Heart right ventricle (tissue), 16 donors: Measurements from ENCODE around the gene BCAM. TPM values are rescaled to one million over a fixed set of nuclear protein-coding genes. Genes with fewer than 3 reads are reported as not detected.

Source experiments
- ATAC-seq, 8 donors: fragments of 200-7000 bp; cut with Tn5 transposase; one replicate each; pipeline ENCODE4 v1.9.1; 2020; ENCODE audit warnings: mild to moderate bottlenecking in 8 of 8, moderate library complexity in 8 of 8, moderate number of reproducible peaks in 1 of 8
- DNase-seq, 2 donors: peaks; one replicate each; pipeline ENCODE4 v3.0.0-alpha.2; 2020
- H3K27ac ChIP-seq, 10 donors: fragments of 200-600 bp; sonication (generic) in 2 of 10; one replicate each; pipeline versions ENCODE4 v1.5.0 to v1.8.0; 2020 to 2022; ENCODE audit warnings: mild to moderate bottlenecking in 3 of 10
- H3K27me3 ChIP-seq, 7 donors: fragments of 200-600 bp; one replicate each; pipeline ENCODE4 v1.8.0; 2021 to 2022; ENCODE audit warnings: mild to moderate bottlenecking in 2 of 7
- H3K36me3 ChIP-seq, 9 donors: fragments of 200-600 bp; sonication (generic) in 1 of 9; one replicate each; pipeline versions ENCODE4 v1.5.0 to v1.8.0; 2020 to 2022; ENCODE audit warnings: mild to moderate bottlenecking in 2 of 9
- H3K4me1 ChIP-seq, 9 donors: fragments of 200-600 bp; sonication (generic) in 1 of 9; one replicate each; pipeline versions ENCODE4 v1.5.0 to v1.8.0; 2020 to 2022; ENCODE audit warnings: mild to moderate bottlenecking in 4 of 9
- H3K4me3 ChIP-seq, 10 donors: fragments of 200-600 bp; sonication (generic) in 2 of 10; one replicate each; pipeline versions ENCODE4 v1.5.0 to v1.8.0; 2020 to 2022; ENCODE audit warnings: mild to moderate bottlenecking in 7 of 10, moderate library complexity in 2 of 10
- H3K9me3 ChIP-seq, 11 donors: fragments of 200-600 bp in 10 of 11; sonication (generic) in 2 of 11; one replicate each; pipeline versions ENCODE4 v1.5.0 to v1.8.0; 2013 to 2022; ENCODE audit warnings: mild to moderate bottlenecking in 2 of 11, control low read depth in 1 of 11, moderate library complexity in 1 of 11
- WGBS, 2 donors: extraction: QIAGEN DNeasy Blood & Tissue Kit; methylation state at CpG; one replicate each; pipeline ENCODE4 v1.1.7; 2013; ENCODE audit warnings: inconsistent platforms in 1 of 2; 5-methylcytosine and 5-hydroxymethylcytosine counted together
- intact Hi-C, 10 donors: fragments of 100-400 bp; cut with DNase I; formaldehyde crosslinking; loops; one replicate each; pipeline versions ENCODE4 v1.11.1 to v1.14.2; 2022
- polyA plus RNA-seq, 2 donors: library from polyadenylated mRNA; stranded (reverse); fragments of 200-250 nt; gene quantifications; one replicate each; pipeline ENCODE4 v1.2.3, GENCODE V29; 2013
- total RNA-seq, 10 donors: library from RNA; stranded (reverse); fragmentation: NEBNext Ultra II Directional in 3 of 10; extraction: Animal tissue kit (Norgen Biotek cat#: 25700) in 3 of 10; gene quantifications; one replicate each; pipeline versions ENCODE4 v1.2.1 to v1.2.4, GENCODE V29; 2021 to 2023
- TF ChIP-seq, protein P1 (sequence below), 9 donors: fragments of 200-600 bp; sonication (generic) in 2 of 9; IDR thresholded peaks; one replicate each; pipeline versions ENCODE4 v1.5.0 to v1.8.0; 2021 to 2022; ENCODE audit warnings: antibody characterized with exemption in 9 of 9, mild to moderate bottlenecking in 5 of 9, moderate library complexity in 1 of 9
- donor health status: Arrhythmogenic right ventricular cardiomyopathy.
- donor health status: ischemic (EF 13 %, LVEDD 7.1; RV severe dilation, severe dysfunction).
- donor health status: healthy with polysubstance abuse.
- donor health status: DM: no; HTN: yes; CAD: no.
- donor health status: DM: no; HTN: no; CAD: no.
- donor health status: ischemic (EF 25% LVEDD 6.9; RV normal size, moderate dysfunction).
- donor health status: ischemic (EF 25% LVEDD 5.7; RV mildly dilated, moderate dysfunction).
- donor health status: healthy.
- donor health status: DM: yes; HTN: yes; CAD: no.
- donor health status: Ischemic cardiomyopathy.
- donor health status: ischemic (EF 35%, LVEDD 5.7; RV mildly dilated, moderate dysfunction).
- donor health status: nonischemic (EF 11% LVEDD 7.7; RV severe dilation, severe dysfunction).
- donor health status: DM: yes; HTN: yes; CAD: no.
- donor health status: PGD.
- donor health status: ischemic (EF 29% LVEDD 5.4; RV normal size, mild dysfunction).
- donor health status: nonischemic (EF 23%, LVEDD 6.1; RV moderate dilation, normal function).

The BCAM gene
- total and polyA plus RNA-seq, 12 donors, result 63.2 to 130 (median 92.5) TPM

GRCh38 chr19:44867578-44867977 lies 58.7 kb downstream of the BCAM start:
- intact Hi-C loops, result no loop called here
- Histone ChIP-seq H3K27ac (peak overlapping the region in 8 of 10 donors; percentile 51 to 84 (median 77)), H3K36me3 (peaks cover 0 to 60% (median 34%) of the 10 kb centered on the region in 9 donors), H3K4me3 (no peak overlapping the region), H3K27me3 (no peaks in the 10 kb centered on the region), H3K4me1 (peaks cover 6 to 69% (median 46%) of the 10 kb centered on the region in 9 donors), H3K9me3 (no peaks in the 10 kb centered on the region)
- 87 to 89% methylated on average over 12 of the region's 12 CpGs for WGBS, 2 donors
- TF ChIP-seq, protein P1, sequence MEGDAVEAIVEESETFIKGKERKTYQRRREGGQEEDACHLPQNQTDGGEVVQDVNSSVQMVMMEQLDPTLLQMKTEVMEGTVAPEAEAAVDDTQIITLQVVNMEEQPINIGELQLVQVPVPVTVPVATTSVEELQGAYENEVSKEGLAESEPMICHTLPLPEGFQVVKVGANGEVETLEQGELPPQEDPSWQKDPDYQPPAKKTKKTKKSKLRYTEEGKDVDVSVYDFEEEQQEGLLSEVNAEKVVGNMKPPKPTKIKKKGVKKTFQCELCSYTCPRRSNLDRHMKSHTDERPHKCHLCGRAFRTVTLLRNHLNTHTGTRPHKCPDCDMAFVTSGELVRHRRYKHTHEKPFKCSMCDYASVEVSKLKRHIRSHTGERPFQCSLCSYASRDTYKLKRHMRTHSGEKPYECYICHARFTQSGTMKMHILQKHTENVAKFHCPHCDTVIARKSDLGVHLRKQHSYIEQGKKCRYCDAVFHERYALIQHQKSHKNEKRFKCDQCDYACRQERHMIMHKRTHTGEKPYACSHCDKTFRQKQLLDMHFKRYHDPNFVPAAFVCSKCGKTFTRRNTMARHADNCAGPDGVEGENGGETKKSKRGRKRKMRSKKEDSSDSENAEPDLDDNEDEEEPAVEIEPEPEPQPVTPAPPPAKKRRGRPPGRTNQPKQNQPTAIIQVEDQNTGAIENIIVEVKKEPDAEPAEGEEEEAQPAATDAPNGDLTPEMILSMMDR (IDR thresholded peaks at IDR 0.05), result no peak
- ATAC-seq, result no peak
- DNase-seq, result no peak

GRCh38 chr19:44869733-44870470 lies 61.0 kb downstream of the BCAM start:
- Histone ChIP-seq H3K4me1 (peaks cover 6 to 78% (median 54%) of the 10 kb centered on the region in 9 donors), H3K27ac (peak overlapping the region in 9 of 10 donors; percentile 27 to 84 (median 70)), H3K36me3 (peaks cover 0 to 80% (median 50%) of the 10 kb centered on the region in 9 donors), H3K27me3 (no peaks in the 10 kb centered on the region), H3K4me3 (no peak overlapping the region), H3K9me3 (no peaks in the 10 kb centered on the region)
- WGBS, 2 donors, result 56 to 57% methylated on average over 13 of the region's 13 CpGs
- TF ChIP-seq, protein P1 (IDR thresholded peaks at IDR 0.05), result no peak
- ATAC-seq (peak in 7 of 8 donors; percentile 23 to 51 (median 33)), DNase-seq (peak in 1 of 2 donors; percentile 71)
- intact Hi-C loops, result no loop called here

Other genes with a start within 250 kb of the BCAM start
- gene IGSF23, start 195.5 kb upstream of the BCAM start, total RNA-seq, result not detected
- under 1 TPM in 1 of 2 donors, not detected in 1; 0.86 TPM for gene IGSF23, start 195.5 kb upstream of the BCAM start, polyA plus RNA-seq
- gene PVR, start 165.2 kb upstream of the BCAM start, total RNA-seq, result 100 to 1,000 TPM in 1 of 10 donors, 10 to 100 TPM in 9; 38.3 to 108 (median 41.8) TPM
- gene PVR, start 165.2 kb upstream of the BCAM start, polyA plus RNA-seq, result 10 to 100 TPM; 47.3 to 74.8 TPM
- gene CEACAM19, start 137.6 kb upstream of the BCAM start, total RNA-seq, result 10 to 100 TPM in 1 of 10 donors, 1 to 10 TPM in 9; 3.3 to 10.7 (median 5.1) TPM
- gene CEACAM19, start 137.6 kb upstream of the BCAM start, polyA plus RNA-seq, result 10 to 100 TPM in 1 of 2 donors, 1 to 10 TPM in 1; 5.2 to 36.8 TPM
- gene CEACAM16, start 110.0 kb upstream of the BCAM start, total RNA-seq, result not detected
- not detected for gene CEACAM16, start 110.0 kb upstream of the BCAM start, polyA plus RNA-seq
- gene BCL3, start 60.4 kb upstream of the BCAM start, total RNA-seq, result 10 to 100 TPM in 9 of 10 donors, 1 to 10 TPM in 1; 7.1 to 76.3 (median 20.3) TPM
- 10 to 100 TPM; 20.7 to 30.7 TPM for gene BCL3, start 60.4 kb upstream of the BCAM start, polyA plus RNA-seq
- under 1 TPM in 1 of 10 donors, not detected in 9; 0.38 TPM for gene CBLC, start 31.2 kb upstream of the BCAM start, total RNA-seq
- not detected for gene CBLC, start 31.2 kb upstream of the BCAM start, polyA plus RNA-seq
- gene NECTIN2, start 37.2 kb downstream of the BCAM start, total RNA-seq, result 10 to 100 TPM; 34.1 to 83.9 (median 46.5) TPM
- 10 to 100 TPM; 62.5 to 96.8 TPM for gene NECTIN2, start 37.2 kb downstream of the BCAM start, polyA plus RNA-seq
- 10 to 100 TPM; 37.8 to 66.2 (median 43.9) TPM for gene TOMM40, start 82.2 kb downstream of the BCAM start, total RNA-seq
- 10 to 100 TPM; 45.6 to 77.5 TPM for gene TOMM40, start 82.2 kb downstream of the BCAM start, polyA plus RNA-seq
- 10 to 100 TPM in 9 of 10 donors, 1 to 10 TPM in 1; 6.0 to 29.5 (median 20.6) TPM for gene APOE, start 96.7 kb downstream of the BCAM start, total RNA-seq
- 10 to 100 TPM; 63.6 to 77.8 TPM for gene APOE, start 96.7 kb downstream of the BCAM start, polyA plus RNA-seq
- gene APOC1, start 105.5 kb downstream of the BCAM start, total RNA-seq, result 10 to 100 TPM in 1 of 10 donors, 1 to 10 TPM in 4, not detected in 5; 1.4 to 13.5 (median 1.6) TPM
- 1 to 10 TPM; 3.6 to 5.3 TPM for gene APOC1, start 105.5 kb downstream of the BCAM start, polyA plus RNA-seq
- gene APOC4, start 133.1 kb downstream of the BCAM start, total RNA-seq, result not detected
- not detected for gene APOC4, start 133.1 kb downstream of the BCAM start, polyA plus RNA-seq
- gene APOC2, start 136.9 kb downstream of the BCAM start, total RNA-seq, result under 1 TPM in 2 of 10 donors, not detected in 8; 0.65 to 0.79 TPM
- gene APOC2, start 136.9 kb downstream of the BCAM start, polyA plus RNA-seq, result under 1 TPM; 0.36 to 0.66 TPM
- gene CLPTM1, start 146.3 kb downstream of the BCAM start, total RNA-seq, result 100 to 1,000 TPM in 4 of 10 donors, 10 to 100 TPM in 6; 81.1 to 130 (median 95.7) TPM
- gene CLPTM1, start 146.3 kb downstream of the BCAM start, polyA plus RNA-seq, result 100 to 1,000 TPM in 1 of 2 donors, 10 to 100 TPM in 1; 72.1 to 123 TPM
- gene RELB, start 192.4 kb downstream of the BCAM start, total RNA-seq, result 10 to 100 TPM in 1 of 10 donors, 1 to 10 TPM in 9; 1.3 to 19.3 (median 5.5) TPM
- 10 to 100 TPM in 1 of 2 donors, 1 to 10 TPM in 1; 1.4 to 13.0 TPM for gene RELB, start 192.4 kb downstream of the BCAM start, polyA plus RNA-seq
- gene CLASRP, start 229.9 kb downstream of the BCAM start, total RNA-seq, result 10 to 100 TPM; 24.0 to 50.4 (median 30.0) TPM
- gene CLASRP, start 229.9 kb downstream of the BCAM start, polyA plus RNA-seq, result 100 to 1,000 TPM in 1 of 2 donors, 10 to 100 TPM in 1; 26.9 to 142 TPM